ENCODE results near the gene NRXN3.

NRXN3 gene

GRCh38 chr14:79411403-79412174 lies 1241.4 kb downstream of the NRXN3 start:
- DNase-seq, result no peak
- intact Hi-C loops (cut with DNase I), result no loop called here

- intact Hi-C loops (cut with DNase I), result no loop called here
- no peak for DNase-seq
Observed at GRCh38 chr14:79412822-79413221, 1242.6 kb downstream of the NRXN3 start.

GRCh38 chr14:79413734-79414428 lies 1243.7 kb downstream of the NRXN3 start:
- intact Hi-C loops (cut with DNase I), result no loop called here

GRCh38 chr14:79415726-79416125 lies 1245.6 kb downstream of the NRXN3 start:
- intact Hi-C loops (cut with DNase I), result no loop called here
- no peak for DNase-seq

More at GRCh38 chr14:79413734-79414428, 1243.7 kb downstream of the NRXN3 start:
- no peak for DNase-seq

GRCh38 chr14:79417961-79418360 lies 1247.8 kb downstream of the NRXN3 start:
- intact Hi-C loops (cut with DNase I), result no loop called here
- DNase-seq, result no peak

GRCh38 chr14:79418649-79419415 lies 1248.7 kb downstream of the NRXN3 start:
- intact Hi-C loops (cut with DNase I), result no loop called here
- no peak for DNase-seq

GRCh38 chr14:79419571-79420327 lies 1249.6 kb downstream of the NRXN3 start:
- no peak for DNase-seq

GRCh38 chr14:79420725-79421124 lies 1250.6 kb downstream of the NRXN3 start:
- DNase-seq, result no peak
- intact Hi-C loops (cut with DNase I), result no loop called here

More at GRCh38 chr14:79419571-79420327, 1249.6 kb downstream of the NRXN3 start:
- intact Hi-C loops (cut with DNase I), result no loop called here

GRCh38 chr14:79421811-79422210 lies 1251.6 kb downstream of the NRXN3 start:
- DNase-seq, result no peak
- intact Hi-C loops (cut with DNase I), result no loop called here

GRCh38 chr14:79424462-79424861 lies 1254.3 kb downstream of the NRXN3 start:
- intact Hi-C loops (cut with DNase I), result no loop called here
- DNase-seq, result no peak

- intact Hi-C loops (cut with DNase I), result no loop called here
- no peak for DNase-seq
Observed at GRCh38 chr14:79426103-79426755, 1256.1 kb downstream of the NRXN3 start.

GRCh38 chr14:79432640-79433039 lies 1262.5 kb downstream of the NRXN3 start:
- intact Hi-C loops (cut with DNase I), result no loop called here
- DNase-seq, result no peak

- DNase-seq, result no peak
- intact Hi-C loops (cut with DNase I), result no loop called here
Observed at GRCh38 chr14:79436335-79436734, 1266.2 kb downstream of the NRXN3 start.

- intact Hi-C loops (cut with DNase I), result no loop called here
- no peak for DNase-seq
Observed at GRCh38 chr14:79437951-79438350, 1267.8 kb downstream of the NRXN3 start.

- intact Hi-C loops (cut with DNase I), result no loop called here
- no peak for DNase-seq
Observed at GRCh38 chr14:79438696-79439342, 1268.6 kb downstream of the NRXN3 start.

- intact Hi-C loops (cut with DNase I), result no loop called here
- no peak for DNase-seq
Observed at GRCh38 chr14:79442786-79443185, 1272.6 kb downstream of the NRXN3 start.

GRCh38 chr14:79443602-79444001 lies 1273.4 kb downstream of the NRXN3 start:
- DNase-seq, result no peak
- intact Hi-C loops (cut with DNase I), result no loop called here

- DNase-seq, result no peak
- intact Hi-C loops (cut with DNase I), result no loop called here
Observed at GRCh38 chr14:79448960-79449359, 1278.8 kb downstream of the NRXN3 start.

GRCh38 chr14:79451601-79452000 lies 1281.4 kb downstream of the NRXN3 start:
- intact Hi-C loops (cut with DNase I), result no loop called here
- DNase-seq, result no peak

- intact Hi-C loops (cut with DNase I), result no loop called here
- no peak for DNase-seq
Observed at GRCh38 chr14:79453276-79453675, 1283.1 kb downstream of the NRXN3 start.
